Putamen (tissue), 1 donor: Measurements from ENCODE around the gene RPS8.
"Not testable (repeated sequence)": the region's sequence is repeated elsewhere in the genome, so short reads cannot be mapped to it uniquely, and the experiment has no call there.

Experiments
- DNase-seq: peaks from one replicate; pipeline ENCODE4 v3.0.0-alpha.2; 2016; ENCODE audit warnings: low spot score

RPS8 gene

DNA sequence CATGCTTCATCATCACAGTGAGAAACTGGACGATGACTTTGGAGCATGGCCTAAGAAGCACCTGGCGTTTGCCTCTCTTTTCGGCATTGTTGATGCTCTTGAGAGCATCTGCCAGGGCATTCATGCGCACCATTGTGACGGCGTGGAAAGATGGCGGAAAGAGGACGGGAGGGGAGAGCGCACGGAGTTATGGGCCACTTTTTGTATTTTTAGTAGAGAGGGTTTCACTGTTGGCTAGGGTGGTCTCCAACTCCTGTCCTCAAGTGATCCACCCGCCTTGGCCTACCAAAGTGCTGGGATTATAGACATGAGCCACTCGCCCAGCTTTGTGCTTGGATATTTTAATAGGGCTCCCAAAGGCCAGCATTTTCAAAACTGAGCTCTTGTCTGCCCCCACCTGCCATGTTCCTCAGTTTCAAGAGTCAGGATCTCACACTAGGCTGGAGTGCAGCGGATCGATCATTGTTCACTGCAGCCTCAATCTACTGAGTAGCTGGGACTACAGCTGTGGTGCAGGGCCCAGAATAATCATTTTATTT is 5.3 kb downstream of the RPS8 start:
- no peak for DNase-seq

DNA sequence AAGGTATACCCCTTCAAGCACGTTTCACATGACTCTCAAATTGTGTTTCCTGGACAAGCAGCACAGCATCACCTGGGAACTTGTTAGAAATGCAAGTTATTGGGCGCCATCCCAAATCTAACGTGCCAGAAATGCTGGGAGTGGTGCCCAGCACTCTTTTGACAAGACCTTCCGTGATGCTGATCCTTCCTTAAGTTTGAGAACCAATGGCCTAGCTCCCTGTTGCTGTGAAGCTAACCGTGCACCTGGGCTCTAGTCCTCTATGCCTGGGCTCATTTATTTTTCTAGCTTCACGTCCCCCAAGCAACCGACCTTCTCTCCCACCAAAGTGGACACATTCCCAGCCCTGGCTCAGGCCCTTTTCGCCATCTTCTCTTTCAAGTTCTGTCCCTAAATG is 8.4 kb downstream of the RPS8 start:
- DNase-seq = no peak

DNA sequence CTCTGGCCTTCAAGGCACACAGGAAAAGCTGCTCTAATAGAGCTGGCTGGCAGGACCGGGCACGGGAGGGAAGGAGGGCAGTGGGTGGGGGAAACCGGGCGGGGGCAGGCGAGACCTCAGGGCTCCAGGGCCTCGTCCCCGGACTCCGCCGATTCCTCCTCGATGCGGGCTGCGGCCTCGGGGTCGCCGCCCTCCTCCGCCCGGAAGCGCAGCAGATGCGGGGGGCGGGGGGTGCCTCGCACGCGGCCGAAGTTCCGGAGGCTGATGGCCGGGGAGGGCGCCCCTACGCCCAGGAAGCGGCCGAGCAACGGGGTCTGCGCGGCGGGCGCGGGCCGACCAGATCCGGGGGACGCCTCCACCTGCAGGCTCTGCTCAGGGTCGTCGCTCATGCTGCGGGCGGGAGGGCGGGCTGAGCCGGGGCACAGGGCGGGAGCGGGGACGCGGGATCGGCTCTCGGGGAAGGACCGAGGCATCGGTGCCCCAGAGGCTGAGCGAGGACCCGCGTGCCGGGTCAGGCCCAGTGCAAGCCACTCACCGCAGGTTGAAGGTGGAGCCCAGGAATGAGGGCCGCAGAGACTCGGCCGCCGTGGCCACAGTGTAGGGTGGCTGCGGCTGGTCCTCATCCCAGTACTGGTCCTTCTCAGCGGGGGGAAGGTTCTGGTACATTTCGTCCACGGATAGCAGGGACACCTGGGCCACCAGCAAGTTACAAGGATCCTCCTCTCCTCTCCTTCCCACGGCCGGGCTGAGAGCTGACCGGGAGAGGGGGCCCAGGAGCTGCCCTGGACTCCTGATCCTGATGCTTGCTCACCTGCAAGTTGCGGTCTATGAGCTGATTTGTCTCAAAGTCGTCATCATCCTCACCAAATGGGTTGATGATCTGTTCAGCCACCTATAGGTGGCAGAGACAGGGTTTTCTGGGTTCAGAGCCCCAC is 9.0 kb downstream of the RPS8 start:
- DNase-seq = no peak

- no peak for DNase-seq
These were observed 9.7 kb downstream of the RPS8 start for GRCh38 chr1:44785029-44785380.

- DNase-seq = no peak
These were observed 10.3 kb downstream of the RPS8 start for GRCh38 chr1:44785501-44786137.

- DNase-seq = no peak
These were observed 10.9 kb downstream of the RPS8 start for GRCh38 chr1:44786138-44786840.

DNA sequence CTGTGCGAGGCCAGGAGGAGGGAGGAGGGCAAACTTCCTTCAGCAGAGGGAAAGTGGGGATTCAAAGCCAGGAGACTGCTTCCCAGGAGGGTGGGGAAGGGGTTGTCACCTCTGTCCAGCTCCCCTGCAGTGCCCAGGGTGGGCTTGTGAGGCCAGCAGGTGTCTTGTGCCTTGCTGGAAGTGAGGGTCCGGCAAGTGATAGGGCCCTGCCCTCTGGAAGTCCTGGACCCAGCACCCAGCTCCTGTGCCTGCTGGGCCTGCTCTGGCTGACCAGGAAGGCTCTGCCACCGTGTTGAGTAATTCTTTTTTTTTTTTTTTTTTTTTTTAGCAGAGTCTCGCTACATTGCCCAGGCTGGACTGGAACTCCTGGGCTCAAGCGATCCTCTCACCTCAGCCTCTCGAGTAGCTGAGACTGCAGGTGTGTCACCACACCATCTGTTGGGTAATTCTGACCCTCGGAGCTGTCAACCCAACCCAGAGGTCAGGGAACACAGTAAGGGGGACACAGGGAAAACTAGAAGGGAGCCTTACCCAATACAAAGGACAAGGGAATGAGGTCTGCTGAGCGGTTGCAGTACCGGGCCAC is 11.6 kb downstream of the RPS8 start:
- DNase-seq = no peak

DNA sequence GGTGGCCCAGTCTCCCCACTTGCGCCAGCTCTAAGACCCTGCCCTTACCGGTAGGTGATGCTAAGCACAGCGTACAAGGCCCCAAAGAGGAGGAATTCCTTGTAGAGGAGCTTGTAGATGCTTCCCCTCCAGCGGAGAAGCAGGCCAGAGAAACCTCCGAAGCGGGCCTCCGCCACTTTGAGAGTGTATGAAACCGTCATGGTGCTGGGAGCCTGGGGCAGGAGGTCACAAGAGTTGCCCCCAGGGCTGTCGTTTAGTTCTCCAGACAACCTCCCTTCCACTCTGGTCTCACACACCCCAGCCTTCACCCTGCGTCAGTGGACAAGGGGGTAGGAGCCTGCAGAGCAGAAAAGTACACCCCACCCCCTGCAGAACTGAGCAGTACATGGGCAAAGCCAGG is 12.2 kb downstream of the RPS8 start:
- DNase-seq = no peak

DNA sequence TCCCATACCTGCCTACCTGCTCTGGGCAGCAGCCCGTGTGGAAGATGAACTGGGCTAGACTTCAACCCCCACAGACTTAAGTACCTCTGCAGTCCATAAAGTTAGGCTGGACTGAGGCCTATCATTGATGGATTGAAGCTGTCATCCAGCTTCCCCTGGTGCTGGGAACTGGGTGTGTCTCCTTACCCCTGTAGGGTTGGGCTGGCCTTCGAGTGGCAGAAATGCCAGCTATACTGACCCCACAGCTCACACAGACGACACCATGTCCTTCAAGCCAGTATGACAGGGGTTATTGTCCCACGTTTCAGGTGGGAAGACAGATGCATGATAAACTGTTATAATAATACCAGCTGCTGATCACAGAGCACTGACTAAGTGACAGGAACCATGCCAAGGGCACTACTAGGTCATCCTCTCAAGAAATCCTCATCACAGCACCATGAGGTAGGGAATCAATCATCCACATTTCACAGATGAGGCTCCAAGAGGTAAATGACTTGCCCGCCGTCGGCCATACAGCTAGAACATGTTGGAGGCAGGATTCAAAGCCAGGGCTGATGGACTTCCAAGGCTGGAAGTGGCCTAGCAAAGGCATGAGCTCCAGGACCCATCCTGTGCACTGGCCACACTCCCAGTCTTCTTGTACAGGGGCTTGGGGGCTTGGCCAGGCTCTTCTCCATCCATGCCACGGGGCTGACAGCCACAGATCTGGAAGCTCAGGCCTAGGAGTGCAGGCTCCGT is 12.9 kb downstream of the RPS8 start, which contains the start of gene BEST4:
TSS of gene BEST4 (minus strand) at position 51 of the 741 bp plus-strand sequence. CDS start 465 bp downstream, outside the sequence.
- DNase-seq = no peak

DNA sequence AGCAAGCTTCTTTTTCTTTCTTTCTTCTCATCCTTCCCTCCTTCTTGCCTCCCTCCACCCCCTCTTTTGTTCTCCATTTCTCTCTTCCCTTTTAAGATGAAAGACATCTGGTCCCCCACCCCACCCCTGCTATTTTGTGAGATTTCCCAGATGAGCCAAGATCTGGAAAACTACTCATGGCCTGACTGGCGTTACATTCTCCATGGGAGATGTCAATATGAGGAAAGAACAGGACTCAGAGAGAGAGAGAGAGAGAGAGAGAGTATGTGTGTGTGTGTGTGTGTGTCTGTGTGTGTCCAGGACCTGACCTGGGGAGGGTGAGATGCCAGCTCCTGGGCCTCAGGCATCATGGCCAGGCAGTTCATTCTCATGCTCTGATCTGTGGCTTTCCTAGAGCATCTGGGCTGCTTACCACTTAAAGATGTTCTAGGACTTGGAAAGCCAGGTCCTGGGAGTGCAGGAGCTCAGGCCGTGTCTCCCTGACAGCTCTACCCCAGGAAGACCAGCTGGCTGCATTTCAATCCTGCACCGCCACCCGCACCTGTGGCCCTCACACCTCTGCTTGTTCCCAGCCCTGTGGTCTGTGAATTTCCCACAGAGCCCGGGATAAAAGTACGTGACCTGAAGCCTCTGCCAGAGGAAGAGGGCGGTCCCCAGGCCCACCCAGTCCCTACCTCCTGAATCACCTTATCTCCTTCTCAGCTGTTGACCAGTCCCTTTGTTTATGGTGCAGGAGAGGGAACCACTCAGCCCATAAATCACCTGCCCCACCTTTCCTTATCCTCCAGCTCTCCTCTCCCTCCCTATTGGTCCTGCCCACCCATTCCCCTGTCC is 15.8 kb downstream of the RPS8 start:
- DNase-seq = no peak

- no peak for DNase-seq
These were observed 17.6 kb downstream of the RPS8 start for GRCh38 chr1:44792736-44793502.

DNA sequence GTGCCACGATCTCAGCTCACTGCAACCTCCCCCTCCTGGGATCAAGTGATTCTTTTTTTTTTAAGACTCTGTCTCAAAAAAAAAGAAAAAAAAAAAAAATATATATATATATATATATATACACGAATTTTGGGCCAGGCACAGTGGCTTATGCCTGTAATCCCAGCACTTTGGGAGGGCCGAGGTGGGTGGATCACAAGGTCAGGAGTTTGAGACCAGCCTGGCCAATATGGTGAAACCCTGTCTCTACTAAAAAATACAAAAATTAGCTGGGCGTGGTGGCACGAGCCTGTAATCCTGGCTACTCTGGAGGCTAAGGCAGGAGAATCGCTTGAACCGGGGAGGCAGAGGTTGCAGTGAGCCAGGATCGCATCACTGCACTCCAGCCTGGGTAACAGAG is 22.5 kb downstream of the RPS8 start:
- not testable (repeated sequence) for DNase-seq

DNA sequence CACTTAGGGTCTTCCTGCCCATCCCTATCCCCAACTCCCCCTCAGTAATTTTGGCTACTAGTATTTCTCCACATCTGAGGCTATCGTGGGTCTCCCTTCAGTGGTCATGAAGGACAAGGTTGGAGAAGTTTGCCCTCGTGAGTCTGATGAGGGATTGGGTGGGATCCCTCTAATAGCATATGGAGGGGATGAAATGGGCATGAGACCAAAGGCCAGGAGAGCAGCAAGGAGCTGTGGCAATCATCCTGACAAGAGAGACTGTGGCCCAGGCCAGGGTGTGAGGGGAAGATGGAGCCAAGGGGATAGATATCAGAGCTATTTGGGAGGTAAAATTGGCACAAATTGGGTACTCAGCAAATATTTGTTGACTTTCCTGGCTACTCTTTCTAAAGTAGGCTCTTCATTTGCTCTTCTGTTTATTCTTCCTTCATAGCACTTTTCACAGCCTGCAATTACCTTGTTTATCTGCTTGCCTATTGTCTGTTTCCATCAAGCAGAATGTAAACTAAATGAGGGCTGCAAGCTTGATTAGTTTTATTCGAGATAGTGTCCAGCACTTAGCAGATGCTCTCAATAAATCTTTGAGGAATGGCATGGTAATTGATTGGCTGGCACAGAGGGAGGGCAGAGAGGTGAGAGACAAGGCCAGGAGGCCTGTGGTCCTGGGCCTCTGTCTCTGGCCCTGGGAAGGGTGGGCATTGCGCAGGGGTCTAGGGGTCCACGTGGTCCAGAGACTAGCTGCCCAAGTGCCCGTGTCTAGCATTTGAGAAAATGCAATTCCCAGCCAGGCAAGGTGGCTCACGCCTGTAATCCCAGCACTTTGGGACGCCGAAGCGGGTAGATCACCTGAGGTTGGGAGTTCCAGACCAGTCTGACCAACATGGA is 23.4 kb downstream of the RPS8 start:
- DNase-seq = no peak

- DNase-seq = peak; percentile 98
These were observed 24.6 kb downstream of the RPS8 start, which contains the start of gene PLK3 for GRCh38 chr1:44799770-44800584. Gene PLK3 (plus strand): TSS chr1:44800377. CDS start chr1:44800464, 87 bp downstream.

DNA sequence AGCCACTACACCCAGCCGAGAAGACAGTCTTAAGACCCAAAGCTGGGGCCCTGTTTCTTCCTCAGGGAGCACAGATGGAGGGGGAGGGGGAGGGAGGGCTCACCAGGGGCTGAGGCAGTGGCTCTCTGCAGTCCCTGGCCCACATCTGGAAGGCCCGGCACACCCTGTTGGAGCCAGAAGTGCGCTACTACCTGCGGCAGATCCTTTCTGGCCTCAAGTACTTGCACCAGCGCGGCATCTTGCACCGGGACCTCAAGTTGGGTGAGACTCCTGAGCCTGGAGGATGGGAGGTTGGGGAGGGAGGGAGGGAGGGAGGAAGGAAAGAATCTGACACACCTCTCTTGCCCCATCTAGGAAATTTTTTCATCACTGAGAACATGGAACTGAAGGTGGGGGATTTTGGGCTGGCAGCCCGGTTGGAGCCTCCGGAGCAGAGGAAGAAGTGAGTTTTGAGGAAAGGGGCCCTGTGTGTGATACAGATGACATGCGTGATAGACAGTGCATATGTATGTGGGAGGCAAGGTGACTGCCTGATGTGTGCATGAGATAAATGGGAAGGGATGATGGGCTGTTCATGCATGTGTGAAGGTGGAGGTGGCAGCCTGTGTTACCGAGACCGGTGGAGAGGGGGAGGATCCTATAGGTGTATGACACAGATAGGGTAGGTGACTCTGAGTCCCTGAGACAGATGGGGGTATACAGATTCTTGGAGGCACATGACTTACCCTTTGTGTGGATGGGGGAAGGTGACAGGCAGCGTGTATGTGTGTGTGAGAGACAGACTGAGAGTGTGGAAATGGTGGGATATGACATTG is 26.4 kb downstream of the RPS8 start:
- peak; percentile 61 for DNase-seq

DNA sequence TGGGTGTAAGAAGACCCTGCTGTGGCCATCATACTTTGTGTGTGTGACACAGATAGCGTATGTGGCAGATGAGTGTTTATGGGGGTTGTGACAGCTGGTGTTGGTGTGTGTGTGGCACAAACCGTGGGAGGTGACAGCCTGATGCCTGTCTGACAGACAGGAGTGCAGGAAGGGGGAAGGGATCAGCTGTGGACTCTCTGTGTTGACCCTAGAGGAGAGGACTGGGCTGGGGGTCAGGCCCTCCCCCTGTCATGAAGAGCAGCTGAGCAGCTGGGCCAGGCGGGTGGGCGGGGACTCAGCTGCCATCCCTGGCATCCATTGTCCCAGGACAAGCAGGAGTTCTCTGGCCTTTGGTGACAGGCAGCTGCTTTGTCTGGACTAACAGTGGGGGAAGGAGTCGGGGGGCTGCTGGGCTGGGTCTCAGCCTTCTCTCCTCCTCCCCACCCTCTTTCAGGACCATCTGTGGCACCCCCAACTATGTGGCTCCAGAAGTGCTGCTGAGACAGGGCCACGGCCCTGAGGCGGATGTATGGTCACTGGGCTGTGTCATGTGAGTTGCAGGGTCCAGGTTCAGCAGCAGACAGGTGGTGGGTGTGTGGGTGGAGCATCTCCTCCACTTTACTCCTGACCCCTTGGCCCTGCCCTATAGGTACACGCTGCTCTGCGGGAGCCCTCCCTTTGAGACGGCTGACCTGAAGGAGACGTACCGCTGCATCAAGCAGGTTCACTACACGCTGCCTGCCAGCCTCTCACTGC is 27.1 kb downstream of the RPS8 start:
- DNase-seq = no peak
